Erythroblast (primary cell): ENCODE results near the gene FKBP10.

Source experiments
- GATA1 ChIP-seq: IDR thresholded peaks from 2 replicates; pipeline ENCODE4 v1.6.1; 2011; ENCODE audit warnings: low read depth, mild to moderate bottlenecking, control low read depth, low read length, moderate library complexity
- POLR2A ChIP-seq: IDR thresholded peaks from 2 replicates; pipeline ENCODE4 v1.6.1; 2011; ENCODE audit warnings: mild to moderate bottlenecking, low read length

DNA sequence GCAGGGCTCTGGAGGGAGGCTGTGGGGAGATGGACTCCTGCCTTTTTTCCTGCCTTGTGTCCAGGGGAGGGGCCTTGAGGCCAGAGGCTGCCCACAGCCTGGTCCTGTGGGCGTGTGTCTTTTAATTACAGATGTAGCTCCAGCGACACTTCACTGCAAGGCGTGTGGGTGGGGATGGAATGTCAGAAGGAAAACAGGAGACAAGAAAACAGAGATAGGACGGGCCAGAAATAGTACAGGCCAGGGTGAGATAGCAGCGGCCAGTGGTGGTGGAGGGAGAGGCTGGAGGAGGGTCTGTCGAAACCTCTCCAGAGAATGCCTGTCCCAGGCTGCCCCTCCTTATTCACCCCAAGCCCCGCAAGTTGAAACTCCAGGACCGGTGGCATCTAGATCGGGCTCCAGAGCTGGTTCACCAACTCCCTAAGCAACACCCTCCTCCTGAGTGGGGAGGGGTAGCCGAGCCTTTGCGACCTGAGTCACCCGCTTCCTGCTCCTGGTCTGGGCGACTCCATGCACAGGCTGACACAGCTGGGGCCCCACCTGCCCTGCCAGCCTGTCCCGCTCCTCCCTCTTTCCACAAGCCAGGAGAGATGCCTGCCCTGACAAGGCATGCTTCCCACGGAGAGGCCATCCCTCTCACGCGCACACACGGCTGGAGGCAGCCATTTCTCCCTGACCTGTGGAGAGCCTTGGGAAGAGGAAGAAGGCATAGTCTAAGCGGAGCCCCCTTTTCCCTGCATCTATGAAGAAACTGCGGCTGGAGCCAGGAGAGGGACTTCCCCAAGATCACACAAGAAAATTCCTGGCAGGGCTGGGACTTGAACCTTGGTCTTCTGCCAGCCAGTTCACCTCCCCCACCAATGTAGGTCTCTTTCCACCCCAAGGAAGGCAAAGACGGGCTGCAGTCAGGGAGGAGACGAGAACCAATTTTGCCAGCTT lies 19.7 kb upstream of the FKBP10 start:
- TF ChIP-seq POLR2A: no peak
- TF ChIP-seq GATA1: no peak
